ENCODE data around the gene KLHL29. TPM values are rescaled to one million over a fixed set of nuclear protein-coding genes. Genes with fewer than 3 reads are reported as not detected.

The KLHL29 gene
- total and polyA plus RNA-seq, 2 experiments from 2014 or later = 1.9 to 6.4 TPM

DNA sequence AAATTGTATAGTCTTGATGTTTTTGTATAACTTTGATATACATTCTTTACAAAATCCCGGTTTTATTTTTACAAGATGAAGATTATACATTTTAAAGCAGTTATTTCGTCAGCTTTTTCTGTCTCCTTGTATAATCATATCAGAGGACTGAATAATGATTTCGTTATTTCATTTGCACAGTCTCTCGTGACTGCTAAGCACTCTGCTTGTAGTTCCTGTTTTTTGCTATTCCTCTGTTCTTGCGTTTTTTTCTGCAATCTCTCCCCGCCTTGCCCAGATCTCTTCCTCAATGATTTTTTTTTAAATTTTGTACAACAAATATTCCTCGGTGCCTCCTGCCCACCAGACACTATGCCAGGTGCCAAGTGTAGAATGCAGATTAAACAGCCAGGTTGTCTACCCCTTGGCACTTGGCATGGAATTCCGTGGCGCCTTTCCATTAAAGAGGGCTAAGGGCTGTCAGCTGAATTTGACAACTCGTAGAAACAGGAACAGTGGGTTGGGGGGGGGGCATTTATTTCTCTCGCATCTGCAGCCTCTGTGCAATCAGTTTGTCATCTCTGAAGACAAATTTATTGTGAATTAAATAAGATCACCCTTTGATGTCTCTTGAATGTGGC, 69.6 kb downstream of the KLHL29 start:
- 96 to 99% methylated on average over 11 of the region's 11 CpGs for WGBS, 2 experiments (ENCODE audit: low coverage in 1 of 2, low lambda C conversion rate in 2 of 2, missing lambda C conversion rate in 2 of 2)
- H3K27ac ChIP-seq = no peak overlapping the region

DNA sequence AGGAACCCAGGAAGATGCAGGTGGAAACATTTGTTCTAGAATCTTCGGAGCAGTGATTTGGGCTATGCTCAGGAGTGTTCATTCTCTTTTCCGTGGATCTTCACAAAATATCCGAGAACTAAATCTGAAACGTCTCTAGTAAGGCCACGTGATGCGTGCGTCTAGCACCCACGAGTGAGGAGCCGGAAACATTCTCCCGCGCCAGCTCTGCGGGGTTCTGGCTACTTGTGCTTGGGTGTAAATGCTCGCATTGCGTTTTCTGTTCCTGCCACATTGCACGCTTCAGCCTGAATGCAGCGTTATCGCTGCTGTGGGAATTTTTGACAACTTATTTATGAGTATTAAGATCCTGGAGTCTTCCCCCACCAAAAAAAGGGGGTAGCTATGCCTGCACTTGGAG, 71.4 kb downstream of the KLHL29 start:
- no peaks in the 10 kb centered on the region for H3K27me3 ChIP-seq (replicated peaks; ENCODE audit: insufficient read depth)
- H3K4me1 ChIP-seq (ENCODE audit: insufficient read depth) = peaks cover 16% of the 10 kb centered on the region
- H3K9ac ChIP-seq = no peak overlapping the region
- no peak overlapping the region for H3K27ac ChIP-seq
- H4K20me1 ChIP-seq (ENCODE audit: insufficient read depth) = no peaks in the 10 kb centered on the region
- H3F3A ChIP-seq (ENCODE audit: insufficient read depth) = no peaks in the 10 kb centered on the region
- H3K36me3 ChIP-seq (ENCODE audit: low read depth) = no peaks in the 10 kb centered on the region
- no peak overlapping the region for H2AFZ ChIP-seq
- H3K9me2 ChIP-seq (ENCODE audit: insufficient read depth) = no peaks in the 10 kb centered on the region
- no peak for DNase-seq
- H3K9me3 ChIP-seq (ENCODE audit: low read depth) = no peaks in the 10 kb centered on the region
- H3K79me2 ChIP-seq (ENCODE audit: insufficient read depth) = 0 out of 2 replicates have a peak, but pooled peaks cover 5% of the 10 kb centered on the region
- in situ Hi-C loops (cut with MboI) = no loop called here
- no peak overlapping the region for H3K4me2 ChIP-seq (ENCODE audit: unreplicated experiment)
- no peak overlapping the region for H3K4me3 ChIP-seq
- no peak for TF ChIP-seq EZH2phosphoT487 (IDR thresholded peaks at IDR 0.05; ENCODE audit: insufficient read depth, low read depth)
- TF ChIP-seq EZH2 (IDR thresholded peaks at IDR 0.05; ENCODE audit: insufficient read depth, poor library complexity, severe bottlenecking) = no peak
- 98% methylated on average over 17 of the region's 17 CpGs for WGBS, 2 experiments (ENCODE audit: low coverage in 1 of 2, low lambda C conversion rate in 2 of 2, missing lambda C conversion rate in 2 of 2)

More for the DNA sequence above, 69.6 kb downstream of the KLHL29 start:
- H4K20me1 ChIP-seq (ENCODE audit: insufficient read depth) = no peaks in the 10 kb centered on the region
- H3K79me2 ChIP-seq (ENCODE audit: insufficient read depth) = 0 out of 2 replicates have a peak, but pooled peaks cover 5% of the 10 kb centered on the region
- H3K4me1 ChIP-seq (ENCODE audit: insufficient read depth) = peaks cover 16% of the 10 kb centered on the region
- no peak for TF ChIP-seq EZH2 (IDR thresholded peaks at IDR 0.05; ENCODE audit: insufficient read depth, poor library complexity, severe bottlenecking)
- TF ChIP-seq EZH2phosphoT487 (IDR thresholded peaks at IDR 0.05; ENCODE audit: insufficient read depth, low read depth) = no peak
- no peak overlapping the region for H3K9ac ChIP-seq
- H3F3A ChIP-seq (ENCODE audit: insufficient read depth) = no peaks in the 10 kb centered on the region
- H3K9me3 ChIP-seq (ENCODE audit: low read depth) = no peaks in the 10 kb centered on the region
- in situ Hi-C loops (cut with MboI) = no loop called here
- H3K4me3 ChIP-seq = no peak overlapping the region
- no peaks in the 10 kb centered on the region for H3K36me3 ChIP-seq (ENCODE audit: low read depth)
- H3K9me2 ChIP-seq (ENCODE audit: insufficient read depth) = no peaks in the 10 kb centered on the region
- H3K4me2 ChIP-seq (ENCODE audit: unreplicated experiment) = peak overlapping the region; percentile 32
- H2AFZ ChIP-seq = no peak overlapping the region
- DNase-seq = no peak
- no peaks in the 10 kb centered on the region for H3K27me3 ChIP-seq (replicated peaks; ENCODE audit: insufficient read depth)

DNA sequence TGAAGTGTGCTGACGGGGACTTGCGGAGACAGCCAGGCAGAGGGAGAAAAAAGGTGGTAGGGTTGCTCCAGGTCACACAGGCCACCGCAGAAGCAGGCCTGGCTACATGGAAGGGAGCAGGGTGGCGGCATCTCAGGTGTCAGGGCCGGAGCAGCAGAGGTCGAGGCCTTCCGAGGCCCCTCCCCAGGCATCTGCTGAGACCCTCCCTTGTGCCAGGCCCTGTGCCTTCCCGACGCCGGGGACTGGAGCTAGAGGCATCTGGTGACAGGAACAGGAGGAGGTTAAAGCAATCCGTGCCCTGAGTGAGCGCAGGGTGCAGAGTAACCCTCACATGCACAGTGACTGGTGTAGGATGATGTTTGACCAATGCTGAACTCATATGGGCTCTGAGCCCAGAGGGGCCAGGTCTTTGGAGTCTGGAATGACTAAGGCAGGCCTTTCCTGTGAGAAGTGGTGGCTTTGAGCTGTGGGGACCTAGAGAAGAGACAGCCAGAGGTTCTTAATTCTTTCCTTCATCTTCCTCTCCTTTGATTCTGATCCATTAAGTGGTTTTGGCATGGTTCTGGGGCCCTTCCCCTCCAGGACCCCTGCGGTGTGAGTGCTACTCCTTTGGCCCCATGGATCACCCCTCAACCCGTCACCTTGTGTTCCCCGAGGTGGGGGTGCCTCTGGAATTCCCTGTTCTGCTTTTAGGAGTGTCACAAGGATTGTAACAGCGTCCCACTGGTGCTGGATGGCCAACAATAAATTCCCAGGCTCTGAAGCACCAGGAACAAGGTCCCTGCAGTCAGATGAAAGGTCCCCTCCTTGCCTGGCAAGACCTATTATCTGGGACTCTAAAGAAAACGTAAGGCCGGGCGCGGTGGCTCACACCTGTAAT, 72.1 kb downstream of the KLHL29 start:
- H3K27me3 ChIP-seq (replicated peaks; ENCODE audit: insufficient read depth) = no peaks in the 10 kb centered on the region
- no peak overlapping the region for H3K27ac ChIP-seq
- H3K9me3 ChIP-seq (ENCODE audit: low read depth) = no peaks in the 10 kb centered on the region
- no peak overlapping the region for H2AFZ ChIP-seq
- 86 to 89% methylated on average over 20 of the region's 20 CpGs for WGBS, 2 experiments (ENCODE audit: low coverage in 1 of 2, low lambda C conversion rate in 2 of 2, missing lambda C conversion rate in 2 of 2)
- no peaks in the 10 kb centered on the region for H3F3A ChIP-seq (ENCODE audit: insufficient read depth)
- no peaks in the 10 kb centered on the region for H3K36me3 ChIP-seq (ENCODE audit: low read depth)
- H3K9ac ChIP-seq = no peak overlapping the region
- no peaks in the 10 kb centered on the region for H3K9me2 ChIP-seq (ENCODE audit: insufficient read depth)
- 0 out of 2 replicates have a peak, but pooled peaks cover 5% of the 10 kb centered on the region for H3K79me2 ChIP-seq (ENCODE audit: insufficient read depth)
- H3K4me1 ChIP-seq (ENCODE audit: insufficient read depth) = peaks cover 16% of the 10 kb centered on the region
- peak; percentile 84 for DNase-seq
- H3K4me2 ChIP-seq (ENCODE audit: unreplicated experiment) = no peak overlapping the region
- in situ Hi-C loops (cut with MboI) = no loop called here
- no peak overlapping the region for H3K4me3 ChIP-seq
- no peaks in the 10 kb centered on the region for H4K20me1 ChIP-seq (ENCODE audit: insufficient read depth)
- TF ChIP-seq EZH2phosphoT487 (IDR thresholded peaks at IDR 0.05; ENCODE audit: insufficient read depth, low read depth) (no peak), EZH2 (IDR thresholded peaks at IDR 0.05; ENCODE audit: insufficient read depth, poor library complexity, severe bottlenecking) (no peak)

DNA sequence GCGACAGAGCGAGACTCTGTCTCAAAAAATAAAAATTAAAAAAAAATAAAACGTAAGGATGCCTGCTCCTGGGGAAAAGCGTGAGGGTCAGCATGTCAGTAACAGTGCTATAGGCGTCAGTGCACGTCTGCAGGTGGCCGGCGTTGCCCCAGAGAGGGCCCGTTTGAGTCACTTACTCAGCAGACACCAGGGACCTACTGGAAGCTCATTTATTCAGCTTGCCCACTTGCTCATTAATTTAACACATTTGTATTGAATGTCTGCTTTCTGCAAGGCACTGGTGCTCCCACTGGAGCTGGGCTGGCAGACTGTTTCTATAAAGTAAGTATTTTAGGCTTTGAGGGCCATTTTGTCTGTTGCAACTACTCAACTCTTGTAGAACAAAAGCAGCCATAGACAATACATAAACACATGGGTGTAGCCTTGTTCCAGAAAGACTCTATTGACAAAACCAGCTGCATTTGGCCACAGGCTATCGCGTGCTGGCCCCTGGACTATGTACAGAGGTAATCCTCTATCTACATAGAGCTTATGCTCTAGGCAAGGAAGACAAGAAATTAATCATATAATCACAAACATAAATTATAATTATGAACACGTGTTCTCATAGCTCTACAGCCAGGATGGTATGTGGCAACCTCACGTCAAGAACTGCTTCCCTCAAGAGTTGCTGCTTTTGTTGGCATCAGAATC, 73.2 kb downstream of the KLHL29 start:
- no peaks in the 10 kb centered on the region for H4K20me1 ChIP-seq (ENCODE audit: insufficient read depth)
- H3K4me1 ChIP-seq (ENCODE audit: insufficient read depth) = peaks cover 16% of the 10 kb centered on the region
- no peaks in the 10 kb centered on the region for H3K9me3 ChIP-seq (ENCODE audit: low read depth)
- no peaks in the 10 kb centered on the region for H3K36me3 ChIP-seq (ENCODE audit: low read depth)
- H3K4me3 ChIP-seq = no peak overlapping the region
- no peaks in the 10 kb centered on the region for H3F3A ChIP-seq (ENCODE audit: insufficient read depth)
- no peaks in the 10 kb centered on the region for H3K27me3 ChIP-seq (replicated peaks; ENCODE audit: insufficient read depth)
- in situ Hi-C loops (cut with MboI) = no loop called here
- peaks cover 5% of the 10 kb centered on the region; the same call in 1 of the 2 replicates for H3K79me2 ChIP-seq (ENCODE audit: insufficient read depth)
- TF ChIP-seq EZH2phosphoT487 (IDR thresholded peaks at IDR 0.05; ENCODE audit: insufficient read depth, low read depth) (no peak), EZH2 (IDR thresholded peaks at IDR 0.05; ENCODE audit: insufficient read depth, poor library complexity, severe bottlenecking) (no peak)
- WGBS, 2 experiments (ENCODE audit: low coverage in 1 of 2, low lambda C conversion rate in 2 of 2, missing lambda C conversion rate in 2 of 2) = 84 to 86% methylated on average over 13 of the region's 13 CpGs
- no peak overlapping the region for H3K9ac ChIP-seq
- no peaks in the 10 kb centered on the region for H3K9me2 ChIP-seq (ENCODE audit: insufficient read depth)
- H3K4me2 ChIP-seq (ENCODE audit: unreplicated experiment) = no peak overlapping the region
- no peak overlapping the region for H2AFZ ChIP-seq
- no peak overlapping the region for H3K27ac ChIP-seq
- no peak for DNase-seq

Measured in GM23248 (cell line).